ENCODE measurements around the gene HYAL3.
"Not testable (repeated sequence)": the region's sequence is repeated elsewhere in the genome, so short reads cannot be mapped to it uniquely, and the experiment has no call there.

HYAL3 gene

GRCh38 chr3:50272911-50273688 is 26.1 kb downstream of the HYAL3 start:
- DNase-seq (ENCODE audit: low read depth) = peak; percentile 33
- peak overlapping the region; percentile 42 for H3K4me3 ChIP-seq (ENCODE audit: low read depth, low read length)
- TF ChIP-seq CTCF (IDR thresholded peaks at IDR 0.05; ENCODE audit: control insufficient read depth, extremely low read depth, insufficient read depth) = peak; percentile 95

GRCh38 chr3:50272538-50272910 is 26.7 kb downstream of the HYAL3 start:
- not testable (repeated sequence) for H3K4me3 ChIP-seq (ENCODE audit: low read depth, low read length); DNase-seq (ENCODE audit: low read depth)

DNA sequence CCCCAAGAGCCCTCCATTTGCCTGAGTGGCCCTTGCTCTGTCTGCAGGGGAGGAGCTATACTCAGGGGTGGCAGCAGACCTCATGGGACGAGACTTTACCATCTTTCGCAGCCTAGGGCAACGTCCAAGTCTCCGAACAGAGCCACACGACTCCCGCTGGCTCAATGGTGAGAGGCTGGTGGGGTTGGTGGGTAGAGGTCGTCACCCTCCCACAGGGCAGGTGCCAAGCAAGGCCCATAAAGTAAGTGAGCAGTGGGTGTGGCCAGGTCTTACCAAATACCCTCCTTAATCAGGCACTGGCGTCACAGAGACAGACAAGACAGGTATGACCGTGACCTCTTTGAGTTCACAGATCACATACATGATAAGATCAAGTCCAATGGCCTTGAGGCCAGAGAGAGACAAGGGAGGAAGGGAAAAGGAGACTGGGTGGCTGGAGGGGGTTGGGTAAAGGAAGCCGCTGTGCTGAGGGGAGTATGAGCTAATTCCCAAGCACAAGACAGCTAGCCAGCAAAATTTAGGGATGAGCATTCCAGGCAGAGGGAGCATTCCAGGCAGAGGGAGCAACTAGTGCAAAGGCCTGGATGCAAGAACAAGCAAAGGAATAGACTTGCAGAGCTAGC is 27.8 kb downstream of the HYAL3 start:
- no peak overlapping the region for H3K4me3 ChIP-seq (ENCODE audit: low read depth, low read length)
- no peak for TF ChIP-seq CTCF (IDR thresholded peaks at IDR 0.05; ENCODE audit: control insufficient read depth, extremely low read depth, insufficient read depth)
- DNase-seq (ENCODE audit: low read depth) = peak; percentile 54

- DNase-seq (ENCODE audit: low read depth) = no peak
- H3K4me3 ChIP-seq (ENCODE audit: low read depth, low read length) = no peak overlapping the region
- TF ChIP-seq CTCF (IDR thresholded peaks at IDR 0.05; ENCODE audit: control insufficient read depth, extremely low read depth, insufficient read depth) = no peak
Measured at GRCh38 chr3:50270422-50271224, 28.6 kb downstream of the HYAL3 start.

- no peak overlapping the region for H3K4me3 ChIP-seq (ENCODE audit: low read depth, low read length)
- DNase-seq (ENCODE audit: low read depth) = no peak
- no peak for TF ChIP-seq CTCF (IDR thresholded peaks at IDR 0.05; ENCODE audit: control insufficient read depth, extremely low read depth, insufficient read depth)
Measured at GRCh38 chr3:50269977-50270413, 29.2 kb downstream of the HYAL3 start.

GRCh38 chr3:50269460-50269859 is 29.7 kb downstream of the HYAL3 start:
- H3K4me3 ChIP-seq (ENCODE audit: low read depth, low read length) = no peak overlapping the region

More at GRCh38 chr3:50269460-50269859, 29.7 kb downstream of the HYAL3 start:
- no peak for TF ChIP-seq CTCF (IDR thresholded peaks at IDR 0.05; ENCODE audit: control insufficient read depth, extremely low read depth, insufficient read depth)
- no peak for DNase-seq (ENCODE audit: low read depth)

Data from LNCaP clone FGC (cell line).